GM12873 (cell line): ENCODE data around the gene SELENOI.

Experiments
- CTCF ChIP-seq: IDR thresholded peaks from 2 replicates; pipeline ENCODE4 v1.5.1; 2012; ENCODE audit warnings: low read depth, mild to moderate bottlenecking, moderate library complexity, low read length, control low read depth; ENCODE audit not compliant: insufficient read depth; ENCODE audit errors: missing control alignments

SELENOI gene

DNA sequence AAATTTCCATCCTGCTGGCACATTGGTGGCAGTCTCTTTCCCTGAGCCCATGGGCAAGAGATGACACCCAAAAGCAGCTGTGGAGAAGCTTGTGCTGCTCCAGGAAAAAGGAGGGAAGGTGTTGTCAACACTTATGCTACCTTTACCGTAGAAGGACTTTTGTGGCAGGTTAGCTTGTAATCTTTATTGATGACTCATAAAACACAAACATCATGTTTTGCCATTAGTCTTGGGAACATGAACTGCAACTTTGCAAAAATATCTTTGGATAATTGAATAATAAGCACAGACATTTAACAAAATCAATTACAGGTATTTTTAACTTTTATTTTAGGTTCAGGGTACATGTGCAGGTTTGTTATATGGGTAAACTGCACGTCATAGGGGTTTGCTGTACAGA, 89.2 kb downstream of the SELENOI start:
- no peak for TF ChIP-seq CTCF

GRCh38 chr2:26438526-26438925, 92.6 kb downstream of the SELENOI start:
- no peak for TF ChIP-seq CTCF

DNA sequence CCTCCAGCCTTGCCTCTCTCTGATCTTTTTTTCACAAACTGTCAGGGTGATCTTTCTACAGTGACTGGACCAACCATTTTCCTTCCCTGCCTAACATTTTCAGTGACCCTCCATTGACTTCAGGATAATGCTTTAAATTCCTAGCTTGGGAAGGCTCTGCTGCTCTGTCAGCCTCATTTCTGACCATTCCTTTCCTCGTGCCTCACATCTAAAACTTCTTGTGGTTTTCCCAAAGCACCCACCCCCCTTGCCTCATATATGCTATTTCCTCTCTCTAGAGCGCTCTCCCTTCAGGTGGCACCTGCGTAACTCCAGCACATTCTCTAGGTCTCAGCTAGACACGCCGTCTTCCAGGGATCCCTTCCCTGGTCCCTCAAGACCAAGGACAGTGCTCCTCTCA, 93.0 kb downstream of the SELENOI start:
- no peak for TF ChIP-seq CTCF

GRCh38 chr2:26442301-26442700, 96.4 kb downstream of the SELENOI start:
- no peak for TF ChIP-seq CTCF

DNA sequence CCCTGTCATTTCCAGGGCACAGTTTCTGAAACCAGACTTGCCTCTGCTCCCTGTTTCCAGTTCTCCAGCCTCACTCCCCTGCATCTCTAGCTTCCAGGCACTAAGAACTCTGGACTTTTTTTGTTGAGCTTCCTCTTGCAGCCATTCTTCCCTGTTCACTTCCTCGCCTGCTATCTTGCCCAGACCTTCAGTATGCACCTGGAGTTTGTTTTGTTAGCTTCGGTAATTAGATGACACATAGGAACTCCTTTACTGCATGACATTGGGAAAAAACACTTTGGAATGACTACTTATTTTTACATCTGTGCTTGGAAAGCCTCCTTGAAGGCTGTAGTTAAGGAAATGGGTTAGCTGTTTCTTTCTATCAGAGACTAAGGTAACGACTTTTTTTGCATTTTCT, 96.8 kb downstream of the SELENOI start:
- no peak for TF ChIP-seq CTCF

GRCh38 chr2:26444236-26444635, 98.3 kb downstream of the SELENOI start:
- TF ChIP-seq CTCF = no peak
